Fibroblast of skin of left quadriceps (primary cell): ENCODE results near the gene LRP4.
"Not testable (repeated sequence)": the region's sequence is repeated elsewhere in the genome, so short reads cannot be mapped to it uniquely, and the experiment has no call there.

Source experiments
- DNase-seq, 2 experiments: peaks; one replicate each; pipeline ENCODE4 v3.0.0-alpha.2; 2013; ENCODE audit warnings: low read depth in 2 of 2

The LRP4 gene

GRCh38 chr11:46918083-46918787 lies at the start of gene LRP4:
LRP4 (minus strand) TSS chr11:46918550; CDS start chr11:46918379, 171 bp downstream.
- no peak for DNase-seq

GRCh38 chr11:46967962-46968361 lies 49.6 kb upstream of the LRP4 start:
- DNase-seq = no peak

- no peak for DNase-seq
These were observed 48.4 kb upstream of the LRP4 start for GRCh38 chr11:46966773-46967172.

GRCh38 chr11:46963844-46964243 lies 45.5 kb upstream of the LRP4 start:
- DNase-seq = no peak

- not testable (repeated sequence) for DNase-seq
These were observed 43.5 kb upstream of the LRP4 start for GRCh38 chr11:46961886-46962285.

GRCh38 chr11:46961041-46961440 lies 42.7 kb upstream of the LRP4 start:
- DNase-seq = no peak

- DNase-seq = no peak
These were observed 40.4 kb upstream of the LRP4 start for GRCh38 chr11:46958777-46959176.

GRCh38 chr11:46953093-46953492 lies 34.7 kb upstream of the LRP4 start:
- no peak for DNase-seq

- DNase-seq = no peak
These were observed 34.2 kb upstream of the LRP4 start for GRCh38 chr11:46952553-46952952.

- DNase-seq = no peak
These were observed 33.5 kb upstream of the LRP4 start for GRCh38 chr11:46951864-46952263.

GRCh38 chr11:46949297-46949696 lies 30.9 kb upstream of the LRP4 start:
- DNase-seq = no peak

- peak; percentile 30 to 42 for DNase-seq
These were observed 30.2 kb upstream of the LRP4 start for GRCh38 chr11:46948378-46949131.

- DNase-seq = no peak
These were observed 29.2 kb upstream of the LRP4 start for GRCh38 chr11:46947399-46948077.

GRCh38 chr11:46944356-46945075 lies 26.2 kb upstream of the LRP4 start:
- DNase-seq = no peak

- no peak for DNase-seq
These were observed 23.8 kb upstream of the LRP4 start for GRCh38 chr11:46942172-46942571.

GRCh38 chr11:46936138-46937110 lies 18.1 kb upstream of the LRP4 start, which contains the start of gene CSTPP1:
CSTPP1 (plus strand) TSS chr11:46936761; CDS start chr11:46936806, 45 bp downstream.
- peak; percentile 85 to 86 for DNase-seq

- no peak for DNase-seq
These were observed 11.7 kb upstream of the LRP4 start for GRCh38 chr11:46930089-46930488.

GRCh38 chr11:46928701-46929100 lies 10.4 kb upstream of the LRP4 start:
- DNase-seq = not testable (repeated sequence)

GRCh38 chr11:46927928-46928327 lies 9.6 kb upstream of the LRP4 start:
- DNase-seq = not testable (repeated sequence)

GRCh38 chr11:46920755-46921154 lies 2.4 kb upstream of the LRP4 start:
- DNase-seq = peak; percentile 91 to 92
